ENCODE data around the gene UBAC2.

Gene UBAC2

GRCh38 chr13:99196466-99197116 is 4.1 kb upstream of the UBAC2 start:
- no peak overlapping the region for H3K27ac ChIP-seq
- peak; percentile 5; the same call in 1 of the 2 replicates for TF ChIP-seq CTCF (IDR thresholded peaks at IDR 0.05)
- no peak for TF ChIP-seq ZFX (IDR thresholded peaks at IDR 0.05; ENCODE audit: borderline replicate concordance)

GRCh38 chr13:99197117-99197651 is 3.5 kb upstream of the UBAC2 start:
- no peak for TF ChIP-seq CTCF (IDR thresholded peaks at IDR 0.05)
- TF ChIP-seq ZFX (IDR thresholded peaks at IDR 0.05; ENCODE audit: borderline replicate concordance): no peak
- H3K27ac ChIP-seq: no peak overlapping the region

GRCh38 chr13:99199541-99200431 is 868 bp upstream of the UBAC2 start:
- TF ChIP-seq ZFX (IDR thresholded peaks at IDR 0.05; ENCODE audit: borderline replicate concordance): no peak
- no peak for TF ChIP-seq CTCF (IDR thresholded peaks at IDR 0.05)
- H3K27ac ChIP-seq: peak overlapping the region; percentile 84

- TF ChIP-seq CTCF (IDR thresholded peaks at IDR 0.05): no peak
- H3K27ac ChIP-seq: no peak overlapping the region
These were observed 3.2 kb downstream of the UBAC2 start for GRCh38 chr13:99203601-99204579.

- no peak overlapping the region for H3K27ac ChIP-seq
- TF ChIP-seq ZFX (IDR thresholded peaks at IDR 0.05; ENCODE audit: borderline replicate concordance): no peak
- no peak for TF ChIP-seq CTCF (IDR thresholded peaks at IDR 0.05)
These were observed 5.1 kb downstream of the UBAC2 start for GRCh38 chr13:99205621-99206220.

GRCh38 chr13:99206226-99206625 is 5.6 kb downstream of the UBAC2 start:
- no peak overlapping the region for H3K27ac ChIP-seq
- TF ChIP-seq ZFX (IDR thresholded peaks at IDR 0.05; ENCODE audit: borderline replicate concordance): no peak
- TF ChIP-seq CTCF (IDR thresholded peaks at IDR 0.05): no peak
